ENCODE results near the gene BAZ1A.

Gene BAZ1A, protein sequence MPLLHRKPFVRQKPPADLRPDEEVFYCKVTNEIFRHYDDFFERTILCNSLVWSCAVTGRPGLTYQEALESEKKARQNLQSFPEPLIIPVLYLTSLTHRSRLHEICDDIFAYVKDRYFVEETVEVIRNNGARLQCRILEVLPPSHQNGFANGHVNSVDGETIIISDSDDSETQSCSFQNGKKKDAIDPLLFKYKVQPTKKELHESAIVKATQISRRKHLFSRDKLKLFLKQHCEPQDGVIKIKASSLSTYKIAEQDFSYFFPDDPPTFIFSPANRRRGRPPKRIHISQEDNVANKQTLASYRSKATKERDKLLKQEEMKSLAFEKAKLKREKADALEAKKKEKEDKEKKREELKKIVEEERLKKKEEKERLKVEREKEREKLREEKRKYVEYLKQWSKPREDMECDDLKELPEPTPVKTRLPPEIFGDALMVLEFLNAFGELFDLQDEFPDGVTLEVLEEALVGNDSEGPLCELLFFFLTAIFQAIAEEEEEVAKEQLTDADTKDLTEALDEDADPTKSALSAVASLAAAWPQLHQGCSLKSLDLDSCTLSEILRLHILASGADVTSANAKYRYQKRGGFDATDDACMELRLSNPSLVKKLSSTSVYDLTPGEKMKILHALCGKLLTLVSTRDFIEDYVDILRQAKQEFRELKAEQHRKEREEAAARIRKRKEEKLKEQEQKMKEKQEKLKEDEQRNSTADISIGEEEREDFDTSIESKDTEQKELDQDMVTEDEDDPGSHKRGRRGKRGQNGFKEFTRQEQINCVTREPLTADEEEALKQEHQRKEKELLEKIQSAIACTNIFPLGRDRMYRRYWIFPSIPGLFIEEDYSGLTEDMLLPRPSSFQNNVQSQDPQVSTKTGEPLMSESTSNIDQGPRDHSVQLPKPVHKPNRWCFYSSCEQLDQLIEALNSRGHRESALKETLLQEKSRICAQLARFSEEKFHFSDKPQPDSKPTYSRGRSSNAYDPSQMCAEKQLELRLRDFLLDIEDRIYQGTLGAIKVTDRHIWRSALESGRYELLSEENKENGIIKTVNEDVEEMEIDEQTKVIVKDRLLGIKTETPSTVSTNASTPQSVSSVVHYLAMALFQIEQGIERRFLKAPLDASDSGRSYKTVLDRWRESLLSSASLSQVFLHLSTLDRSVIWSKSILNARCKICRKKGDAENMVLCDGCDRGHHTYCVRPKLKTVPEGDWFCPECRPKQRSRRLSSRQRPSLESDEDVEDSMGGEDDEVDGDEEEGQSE (N-terminal part only)

DNA sequence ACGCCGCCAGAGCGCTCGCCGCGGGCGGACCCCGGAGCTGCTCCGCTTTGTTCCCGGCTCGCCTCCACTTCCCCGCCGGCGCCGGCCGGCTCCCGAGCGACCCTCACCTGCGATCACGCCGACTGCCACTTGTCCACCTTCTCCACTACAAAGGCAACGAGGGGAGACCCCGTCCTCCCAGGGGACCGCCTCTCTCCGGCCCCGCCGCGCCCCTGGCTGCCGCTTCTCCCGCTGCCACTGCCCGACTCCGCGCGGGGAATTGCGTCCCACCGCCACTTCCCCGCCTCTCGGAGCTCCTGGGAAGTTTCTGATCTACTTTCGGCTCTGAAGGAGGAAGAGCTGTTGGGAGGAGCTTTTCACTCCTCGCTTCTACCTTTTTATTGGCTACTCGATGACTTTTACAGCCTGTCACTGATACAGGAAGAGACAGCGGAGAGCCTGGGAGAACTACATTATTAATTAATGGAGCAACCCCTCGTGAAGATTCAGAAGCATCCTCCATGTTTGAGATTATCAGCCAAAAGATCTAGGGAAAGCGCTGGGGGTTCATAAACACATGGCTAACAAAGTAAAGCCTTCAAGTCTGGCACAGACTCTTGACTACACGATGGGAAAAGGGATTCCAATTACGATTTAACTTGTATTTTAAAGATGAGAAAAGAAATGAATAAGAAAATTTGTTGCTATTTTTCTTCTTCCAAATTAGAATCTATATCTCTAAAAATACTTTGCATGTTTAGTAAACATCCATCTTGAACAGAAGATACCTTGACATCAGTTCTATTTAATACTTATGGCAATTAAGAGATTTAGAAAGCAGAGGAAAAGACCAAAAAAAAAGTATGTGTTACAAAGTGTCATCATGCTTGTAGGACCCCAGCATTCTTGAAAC lies at the start of gene BAZ1A:
Gene BAZ1A, minus strand, starts transcription at position 330 of the 892 bp plus-strand sequence. CDS start 756 bp downstream, outside the sequence.
- peak; percentile 79 to 89 for DNase-seq

DNA sequence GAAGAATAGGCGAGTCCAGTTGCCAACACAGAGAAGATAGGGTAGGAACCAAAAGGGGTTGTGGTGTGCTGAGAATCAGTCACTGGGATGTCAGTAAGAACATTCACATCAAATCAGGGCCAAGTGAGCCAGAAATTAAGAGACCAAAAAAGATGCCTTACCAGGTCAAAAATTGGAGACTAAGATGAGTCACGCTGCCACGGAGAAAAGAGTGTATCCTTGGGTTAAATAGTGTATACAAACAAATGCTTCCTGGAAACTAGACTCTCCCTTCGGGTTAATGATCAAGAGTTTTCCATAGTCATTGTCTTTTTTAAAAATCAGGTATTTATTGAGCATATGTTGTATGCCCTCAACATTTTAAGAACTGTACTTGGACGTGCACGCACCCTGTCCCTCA lies 45.2 kb upstream of the BAZ1A start:
- DNase-seq: no peak

DNA sequence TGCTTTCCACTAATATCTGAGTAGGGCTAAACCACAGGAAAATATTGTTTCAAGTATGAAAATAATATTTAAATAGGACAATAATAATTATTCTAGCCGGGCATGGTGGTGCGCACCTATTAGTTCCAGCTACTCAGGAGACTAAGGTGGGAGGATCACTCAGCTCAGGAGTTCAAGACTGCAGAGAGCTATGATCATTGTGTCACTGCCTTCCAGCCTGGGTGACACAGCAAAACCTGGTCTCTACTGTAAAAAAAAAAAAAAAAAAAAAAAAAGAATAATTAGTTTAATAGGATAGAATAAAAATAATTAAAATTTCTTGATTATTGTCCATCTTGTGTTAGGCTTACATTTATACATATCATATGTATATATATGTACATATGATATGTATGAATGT lies 38.5 kb upstream of the BAZ1A start:
- DNase-seq: no peak

DNA sequence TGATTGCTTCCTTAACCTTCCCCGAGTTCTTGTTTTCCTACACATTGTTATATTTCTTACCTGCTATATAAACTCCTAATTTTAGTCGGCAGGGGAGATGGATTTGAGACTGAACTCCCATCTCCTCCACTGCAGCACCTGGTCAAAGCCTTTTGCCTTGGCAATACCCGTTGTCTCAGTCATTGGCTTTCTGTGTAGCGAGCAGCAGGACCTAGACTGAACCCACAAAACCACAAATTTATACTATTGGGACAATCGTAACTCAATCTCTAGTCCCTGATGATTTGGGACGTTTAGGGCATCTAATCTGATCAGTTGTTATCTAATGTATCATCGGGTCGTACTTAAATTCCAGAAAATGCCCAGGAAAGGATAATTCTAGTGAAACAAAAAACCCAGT lies 37.8 kb upstream of the BAZ1A start:
- no peak for DNase-seq

DNA sequence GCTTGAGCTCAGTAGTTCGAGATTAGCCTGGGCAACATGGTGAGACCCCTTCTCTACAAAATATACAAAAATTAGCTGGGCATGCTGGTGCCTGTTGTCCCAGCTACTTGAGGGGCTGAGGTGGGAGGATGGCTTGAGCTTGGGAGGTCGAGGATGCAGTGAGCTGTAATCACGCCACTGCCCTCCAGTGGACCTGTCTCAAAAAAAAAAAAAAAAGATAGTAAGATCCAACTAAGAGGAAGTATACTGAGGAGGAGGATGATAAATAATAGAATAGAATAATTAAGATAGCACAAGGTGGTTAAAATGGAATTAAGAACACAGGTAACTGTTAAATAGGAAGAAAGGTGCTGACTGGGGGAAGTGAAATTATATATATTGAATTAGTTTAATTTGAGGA lies 37.0 kb upstream of the BAZ1A start:
- DNase-seq: peak in 1 of 2 experiments; percentile 13

DNA sequence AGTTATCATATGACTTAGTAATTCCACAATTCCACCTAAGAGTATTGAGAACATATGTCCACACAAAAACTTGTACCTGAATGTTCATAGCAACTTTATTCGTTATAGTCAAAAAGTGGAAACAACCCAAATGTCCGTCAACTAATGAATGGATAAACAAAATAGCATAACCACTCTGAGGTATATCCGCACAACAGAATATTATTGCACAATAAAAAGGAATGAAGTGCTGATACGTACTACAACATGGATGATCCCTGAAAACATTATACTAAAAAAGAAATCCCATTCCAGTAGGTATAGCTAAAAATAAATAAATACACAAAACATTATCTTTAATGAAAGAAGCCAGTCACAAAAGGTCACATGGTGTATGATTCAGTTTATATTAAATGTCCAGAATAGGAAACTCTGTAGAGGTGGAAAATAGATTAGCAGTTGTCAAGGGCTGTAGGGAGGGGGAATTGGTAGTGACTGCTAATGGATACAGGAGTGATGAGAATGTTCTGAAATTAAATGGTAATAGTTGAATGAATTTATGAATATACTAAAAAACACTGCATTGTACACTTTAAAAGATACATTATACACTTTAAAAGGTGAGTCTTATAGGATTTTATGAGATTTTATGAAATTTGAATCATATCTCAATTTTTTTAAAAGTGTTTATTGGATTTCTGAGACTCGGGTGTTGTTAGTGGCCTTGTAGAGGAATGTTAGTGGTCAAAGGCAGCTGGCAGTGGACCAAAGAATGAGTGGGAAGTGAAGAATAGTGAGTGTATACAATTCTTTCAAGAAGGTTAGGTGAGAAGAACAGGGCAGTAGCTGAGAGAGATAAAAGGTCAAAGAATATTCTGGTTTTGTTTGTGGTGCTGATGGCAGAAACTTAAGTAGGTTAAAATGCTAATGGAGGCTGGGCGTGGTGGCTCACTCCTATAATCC lies 36.3 kb upstream of the BAZ1A start:
- no peak for DNase-seq

DNA sequence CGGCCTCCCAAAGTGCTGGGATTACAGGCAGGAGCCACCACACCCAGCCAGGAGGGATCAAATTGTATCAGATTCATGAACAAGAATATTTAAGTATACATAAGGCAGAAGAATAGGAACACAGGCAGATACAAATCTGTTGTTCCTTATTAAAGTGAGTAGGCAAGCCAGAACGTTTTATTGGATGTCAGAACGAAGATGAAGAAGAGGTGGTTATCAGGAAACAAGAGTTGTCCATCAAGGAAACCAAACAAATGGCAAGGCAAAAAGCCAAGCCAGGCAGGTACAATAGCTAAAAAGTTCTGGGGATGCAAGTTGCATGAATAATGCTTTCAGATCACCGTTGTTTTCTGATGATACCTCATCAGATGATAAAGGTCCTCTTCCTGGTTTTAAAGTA lies 31.1 kb upstream of the BAZ1A start:
- DNase-seq: no peak

DNA sequence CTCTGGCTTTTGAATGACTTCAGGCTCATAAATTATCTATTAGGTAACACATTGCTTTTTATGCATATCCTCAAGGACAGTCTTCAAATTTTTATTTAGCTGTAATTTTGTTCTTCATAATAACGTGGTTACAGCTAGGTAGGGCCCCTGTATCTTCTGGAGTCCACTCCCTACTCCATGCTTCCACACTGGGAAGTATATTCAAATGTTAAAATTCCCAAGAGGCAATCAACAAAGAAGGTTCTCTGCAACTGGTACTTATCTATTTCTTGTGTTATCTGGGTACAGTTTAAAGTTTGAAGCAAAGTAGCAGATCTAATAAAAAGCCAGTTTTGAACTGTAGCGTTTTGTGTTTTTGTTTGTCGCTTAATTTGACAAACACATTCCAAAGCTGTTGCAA lies 20.1 kb upstream of the BAZ1A start:
- no peak for DNase-seq

DNA sequence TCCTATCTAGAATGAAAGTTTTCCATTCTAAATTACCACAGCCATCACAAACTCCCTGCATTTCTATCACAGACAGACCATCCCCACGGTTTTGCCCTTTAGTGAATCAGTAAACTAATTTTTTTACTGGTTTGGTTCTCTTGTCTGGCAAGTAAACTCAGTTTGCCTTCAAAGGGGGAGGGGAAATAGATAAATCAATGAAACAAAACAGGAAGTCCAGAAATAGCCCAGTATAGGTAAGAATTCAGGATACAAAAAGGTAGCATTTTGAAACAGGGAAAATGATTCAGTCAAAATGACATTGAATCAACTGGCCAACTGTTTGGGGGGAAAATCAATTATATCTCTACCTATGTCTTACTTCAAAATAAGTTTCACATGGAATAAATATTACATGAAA lies 15.8 kb upstream of the BAZ1A start:
- no peak for DNase-seq

DNA sequence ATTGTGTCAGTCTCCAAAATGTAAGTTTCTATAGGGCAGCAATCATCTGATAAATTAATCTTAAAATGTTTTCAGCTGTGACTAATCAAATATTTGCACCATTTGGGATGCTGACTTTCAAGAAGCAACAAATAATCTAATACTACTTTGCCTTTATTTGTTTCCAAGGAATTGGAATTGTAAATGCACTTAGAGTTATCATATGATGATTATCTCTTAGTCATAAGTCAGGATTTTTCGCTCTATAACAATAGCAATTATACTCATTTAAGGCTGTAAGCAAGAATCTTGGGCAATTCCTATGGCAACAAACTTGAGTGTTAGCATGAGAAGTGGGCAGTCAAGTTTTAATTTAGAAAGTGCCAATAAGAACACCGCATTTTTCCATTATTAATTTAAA lies 13.0 kb upstream of the BAZ1A start:
- no peak for DNase-seq

DNA sequence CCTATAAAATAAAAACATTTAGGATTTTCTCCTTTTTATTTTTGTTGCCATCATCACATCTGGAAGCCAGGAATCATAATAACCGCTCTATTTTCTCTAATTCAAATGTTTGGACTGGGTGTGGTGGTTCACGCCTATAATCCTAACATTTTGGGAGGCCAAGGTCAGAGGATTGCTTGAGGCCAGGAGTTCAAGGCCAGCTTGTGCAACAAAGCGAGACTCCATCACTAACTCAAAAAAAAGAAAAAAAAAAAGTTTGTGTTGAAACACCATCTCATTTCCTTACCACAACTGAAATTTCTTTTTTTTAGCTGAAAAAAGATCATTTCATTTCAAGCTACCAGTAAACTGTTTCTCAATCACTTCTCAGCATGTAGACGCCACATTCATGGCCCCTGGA lies 8.8 kb upstream of the BAZ1A start:
- peak; percentile 65 to 66 for DNase-seq

DNA sequence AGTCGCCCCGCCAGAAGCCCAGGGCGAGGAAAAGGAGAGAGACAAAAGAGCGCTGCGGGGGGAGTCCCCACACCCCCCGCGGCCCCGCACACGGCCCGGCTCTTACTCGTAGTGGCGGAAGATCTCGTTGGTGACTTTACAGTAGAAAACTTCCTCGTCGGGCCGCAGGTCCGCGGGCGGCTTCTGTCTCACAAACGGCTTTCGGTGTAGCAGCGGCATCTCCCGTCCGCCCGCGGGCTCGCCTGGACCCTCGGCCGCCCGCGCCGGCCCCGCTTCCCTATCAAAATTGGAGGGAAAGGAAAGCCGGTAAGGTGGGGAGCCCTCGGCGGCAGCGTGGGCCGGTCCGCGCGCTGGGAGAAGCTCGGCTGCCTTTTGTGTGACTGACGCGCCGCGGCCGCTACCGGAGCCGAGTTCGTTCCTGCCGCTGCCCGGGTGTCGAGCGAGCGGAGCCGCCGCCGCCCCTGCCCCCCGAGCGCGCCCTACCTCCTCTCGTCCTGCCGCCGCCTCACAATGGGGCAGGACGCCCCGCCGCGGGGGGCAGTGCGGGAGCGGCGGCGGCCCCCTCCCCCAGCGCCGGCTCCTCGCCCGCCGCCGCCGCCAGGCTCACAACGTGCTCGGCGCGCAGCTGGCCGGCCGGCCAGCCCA lies 652 bp downstream of the BAZ1A start:
- DNase-seq: no peak

DNA sequence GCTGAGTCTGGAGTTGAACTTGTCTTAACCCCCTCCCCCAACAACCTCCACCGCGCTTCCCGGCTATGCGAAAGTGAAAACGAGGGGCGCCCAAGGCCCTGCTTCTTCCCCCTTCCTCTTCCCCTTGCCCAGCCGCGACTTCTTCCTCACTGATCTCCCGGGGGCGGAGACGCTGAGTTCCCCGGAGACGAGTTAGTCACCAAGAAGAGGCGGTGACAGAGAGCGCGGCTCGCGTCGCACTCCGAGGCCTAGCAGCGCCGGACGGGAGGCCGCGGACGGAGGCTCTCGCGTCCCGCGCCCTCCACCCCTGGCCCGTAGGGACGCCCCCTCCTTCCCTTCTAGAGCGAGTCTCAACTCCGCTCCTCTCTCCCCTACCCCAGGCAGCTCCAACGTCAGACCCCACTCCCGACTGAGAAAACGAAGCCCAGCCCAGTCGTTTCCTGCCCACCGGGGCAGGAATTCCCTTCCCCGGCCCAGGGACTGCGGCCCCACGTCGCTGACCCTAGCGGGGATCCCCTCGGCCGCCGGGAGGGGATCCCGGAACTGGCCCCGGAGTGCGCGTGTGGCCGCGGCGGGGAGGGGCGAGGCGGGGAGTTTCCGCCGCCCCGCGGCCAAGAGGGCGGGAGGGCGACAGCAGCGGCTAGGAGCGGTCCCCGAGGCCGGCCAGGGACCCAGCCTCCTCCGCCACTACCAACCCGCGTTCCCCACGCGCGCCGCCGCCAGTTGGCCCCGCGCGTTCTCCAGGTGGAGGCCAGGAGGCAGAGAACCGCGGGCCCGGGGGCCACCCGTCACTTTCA lies 1.4 kb downstream of the BAZ1A start:
- DNase-seq: peak; percentile 88 to 90

DNA sequence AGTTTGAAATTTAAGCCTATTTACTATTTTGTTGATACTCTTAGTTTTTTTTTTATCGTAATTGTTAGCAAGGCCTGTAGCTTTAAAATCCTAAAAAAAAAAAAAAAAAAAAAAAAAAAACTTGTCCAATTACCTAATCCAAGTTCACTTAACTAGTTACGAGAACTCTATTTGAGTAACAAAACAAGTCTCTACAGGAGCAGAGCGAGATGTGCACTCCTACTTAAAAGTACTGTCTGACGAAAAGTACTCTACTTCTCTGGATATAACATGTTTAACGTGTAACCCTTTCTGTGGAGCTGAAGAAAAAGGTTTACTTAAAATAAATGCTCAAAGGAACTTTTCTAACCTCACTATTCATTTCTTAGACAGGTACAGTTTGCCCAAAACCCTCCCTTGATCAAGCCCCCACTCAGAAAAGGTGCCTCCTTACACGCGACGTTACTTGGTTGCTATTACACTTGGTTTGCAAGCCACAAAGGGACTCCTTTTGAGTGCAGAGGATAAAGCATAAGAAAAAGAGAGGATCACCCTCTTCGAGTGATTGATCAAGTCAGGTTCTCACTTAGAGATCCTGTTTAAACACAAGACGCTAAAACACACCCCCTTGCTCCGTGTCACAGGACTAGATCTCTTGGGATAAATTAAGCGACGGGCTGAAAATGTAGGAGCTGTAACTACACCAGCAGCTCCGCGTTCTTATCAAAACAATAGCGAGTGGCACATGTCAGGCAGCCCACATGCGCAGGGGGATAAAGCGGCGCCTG lies 2.2 kb downstream of the BAZ1A start:
- peak in 1 of 2 experiments; percentile 38 for DNase-seq

DNA sequence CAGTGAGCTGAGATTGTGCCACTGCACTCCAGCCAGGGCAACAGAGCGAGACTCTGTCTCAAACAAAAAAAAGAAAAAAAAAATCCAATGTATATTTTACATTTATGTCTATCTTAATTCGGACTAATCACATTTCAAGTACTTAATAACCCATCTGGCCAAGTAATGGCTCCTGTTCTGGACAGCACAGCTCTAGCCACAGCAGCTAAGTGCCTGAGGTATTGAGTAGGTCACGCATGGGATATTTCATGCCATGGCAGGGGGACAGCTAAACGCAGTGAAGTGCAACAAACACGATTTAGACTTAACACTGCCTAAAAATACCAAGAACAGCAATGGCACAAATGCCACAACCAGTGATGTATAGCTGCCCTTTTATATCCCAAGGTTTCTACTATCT lies 8.0 kb downstream of the BAZ1A start:
- DNase-seq: no peak

DNA sequence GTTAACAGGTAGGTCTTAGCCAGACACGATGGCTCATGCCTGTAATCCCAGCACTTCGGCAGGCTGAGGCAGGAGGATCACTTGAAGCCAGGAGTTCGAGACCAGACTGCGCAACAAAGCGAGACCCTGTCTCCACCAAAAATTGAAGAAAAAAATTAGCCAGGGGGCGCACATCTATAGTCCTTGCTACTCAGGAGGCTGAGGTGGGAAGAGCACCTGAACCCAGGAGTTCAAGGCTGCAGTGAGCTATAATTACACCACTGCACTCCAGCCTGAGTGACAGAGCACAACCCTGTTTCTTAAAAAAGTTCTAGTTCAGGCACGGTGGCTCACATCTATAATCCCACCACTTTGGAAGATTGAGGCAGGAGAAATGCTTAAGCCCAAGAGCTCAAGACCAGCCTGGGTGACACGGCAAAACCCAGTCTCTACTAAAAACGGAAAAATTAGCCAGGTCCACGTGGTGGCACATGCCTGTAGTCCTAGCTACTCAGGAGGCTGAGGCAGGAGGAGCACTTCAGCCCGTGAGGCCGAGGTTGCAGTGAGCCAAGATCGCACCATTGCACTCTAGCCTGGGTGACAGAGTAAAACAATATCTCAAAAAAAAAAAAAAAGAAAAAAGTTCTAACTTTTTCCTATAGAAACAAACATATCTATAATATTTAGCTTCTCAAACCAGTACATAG lies 9.1 kb downstream of the BAZ1A start:
- DNase-seq: no peak

DNA sequence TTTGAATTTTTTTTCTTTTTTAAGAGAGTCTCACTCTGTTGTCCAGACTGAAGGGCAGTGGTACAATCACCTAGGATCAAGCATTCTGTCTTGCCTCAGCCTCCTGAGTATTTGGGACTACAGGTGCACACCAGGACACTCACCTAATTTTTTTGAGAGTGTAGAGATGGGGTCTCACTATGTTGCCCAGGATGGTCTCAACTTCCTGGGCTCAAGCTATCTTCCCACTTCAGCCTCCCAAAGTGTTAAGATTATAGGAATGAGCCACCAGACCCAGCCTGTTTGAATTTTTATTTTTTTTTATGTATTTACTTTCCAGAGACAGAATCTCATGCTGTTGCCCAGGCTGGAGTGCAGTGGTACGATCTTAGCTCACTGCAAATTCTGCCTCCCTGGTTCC lies 11.3 kb downstream of the BAZ1A start:
- no peak for DNase-seq

DNA sequence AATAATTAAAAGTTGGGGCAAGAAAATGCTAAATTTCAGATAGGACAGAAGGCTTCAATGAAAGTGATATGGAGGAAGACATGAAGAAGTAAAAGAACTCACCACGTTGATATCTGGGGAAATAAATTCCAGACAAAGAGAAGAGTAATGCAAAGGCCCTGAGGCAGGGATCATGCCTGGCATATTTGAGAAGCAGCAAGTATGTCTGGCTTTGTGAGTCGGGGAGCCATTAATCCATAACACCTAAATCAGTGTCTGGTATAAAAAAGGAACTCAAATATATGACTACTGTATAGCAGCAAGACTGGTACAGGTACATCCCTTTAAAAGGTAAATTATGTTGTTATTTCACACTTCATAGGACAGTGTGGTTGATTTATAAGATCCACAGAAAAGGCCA lies 16.4 kb downstream of the BAZ1A start:
- DNase-seq: no peak

Data from AML-193 (cell line).